ENCODE results near the gene TKFC.

DNA sequence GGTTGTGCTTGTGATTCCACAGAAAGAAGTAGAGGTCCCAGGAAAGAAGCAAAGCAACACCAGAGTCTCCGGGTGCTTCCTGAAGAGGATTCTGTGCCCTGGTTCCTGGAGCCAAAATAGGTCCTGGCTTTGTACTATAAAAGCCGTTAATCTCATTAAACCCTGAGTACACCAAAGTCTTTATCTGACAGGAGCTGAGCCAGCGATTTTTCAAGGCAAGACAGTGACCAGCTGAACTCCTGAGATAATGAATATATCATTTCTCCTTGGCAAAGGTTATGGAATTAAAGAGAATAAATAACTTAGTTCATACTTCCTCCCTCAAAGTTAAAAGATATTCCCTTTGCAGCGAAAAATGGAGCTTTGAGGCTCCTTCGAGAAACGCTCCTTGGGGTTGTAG, 34.4 kb downstream of the TKFC start:
- no peak for TF ChIP-seq CTCF (conservative IDR thresholded peaks at IDR 0.05)
- TF ChIP-seq EZH2 (IDR thresholded peaks at IDR 0.05; ENCODE audit: low read depth): no peak

Measured in PC-9 (cell line).